ENCODE data around the gene NCCRP1. TPM values are rescaled to one million over a fixed set of nuclear protein-coding genes. Genes with fewer than 3 reads are reported as not detected.

The NCCRP1 gene
- total RNA-seq: 0.13 TPM in 1 of 2 replicates, not detected in the other

GRCh38 chr19:39196860-39197562, at the start of gene NCCRP1:
TSS of gene NCCRP1 (plus strand) at chr19:39196964. CDS start at chr19:39196983, 19 bp downstream.

GRCh38 chr19:39203372-39204341, 6.9 kb downstream of the NCCRP1 start, which contains the start of gene SYCN:
TSS of gene SYCN (minus strand) at chr19:39204263. CDS start at chr19:39204254, 9 bp downstream.

GRCh38 chr19:39244410-39245100, 47.8 kb downstream of the NCCRP1 start, which contains the start of gene IFNL3:
TSS of gene IFNL3 (minus strand) at chr19:39245006. CDS start at chr19:39244967, 39 bp downstream.

GRCh38 chr19:39248806-39249205, 52.0 kb downstream of the NCCRP1 start, which contains the start of gene IFNL4:
TSS of gene IFNL4 (minus strand) at chr19:39248856.

Other genes with a start within 250 kb of the NCCRP1 start
- gene FBXO17, start 221.2 kb upstream of the NCCRP1 start, total RNA-seq: 28.4 and 30.3 TPM in 2 replicates
- gene FBXO27, start 164.4 kb upstream of the NCCRP1 start, total RNA-seq: 1.8 and 6.7 TPM in 2 replicates
- not detected in 2 replicates for gene ACP7, start 112.6 kb upstream of the NCCRP1 start, total RNA-seq
- 8.2 and 11.0 TPM in 2 replicates for gene PAK4, start 71.2 kb upstream of the NCCRP1 start, total RNA-seq
- not detected in 2 replicates for gene SYCN, start 7.3 kb downstream of the NCCRP1 start, total RNA-seq
- gene IFNL3, start 48.0 kb downstream of the NCCRP1 start, total RNA-seq: not detected in 2 replicates
- not detected in 2 replicates for gene IFNL4, start 51.9 kb downstream of the NCCRP1 start, total RNA-seq
- not detected in 2 replicates for gene IFNL2, start 71.4 kb downstream of the NCCRP1 start, total RNA-seq
- gene IFNL1, start 99.4 kb downstream of the NCCRP1 start, total RNA-seq: not detected in 2 replicates
- gene LRFN1, start 123.9 kb downstream of the NCCRP1 start, total RNA-seq: 0.11 and 0.13 TPM in 2 replicates
- gene GMFG, start 139.1 kb downstream of the NCCRP1 start, total RNA-seq: not detected in 2 replicates
- gene SAMD4B, start 145.5 kb downstream of the NCCRP1 start, total RNA-seq: 47.0 and 52.7 TPM in 2 replicates
- 30.4 and 38.5 TPM in 2 replicates for gene PAF1, start 194.1 kb downstream of the NCCRP1 start, total RNA-seq
- gene MED29, start 194.4 kb downstream of the NCCRP1 start, total RNA-seq: 25.6 and 28.4 TPM in 2 replicates
- 14.2 and 24.2 TPM in 2 replicates for gene ZFP36, start 209.9 kb downstream of the NCCRP1 start, total RNA-seq
- gene PLEKHG2, start 215.7 kb downstream of the NCCRP1 start, total RNA-seq: 8.8 and 11.6 TPM in 2 replicates
- 92.2 and 134 TPM in 2 replicates for gene RPS16, start 239.0 kb downstream of the NCCRP1 start, total RNA-seq
- 74.3 and 98.4 TPM in 2 replicates for gene SUPT5H, start 248.6 kb downstream of the NCCRP1 start, total RNA-seq